Lung (tissue), 12 donors: Measurements from ENCODE around the gene ZNF619. TPM values are rescaled to one million over a fixed set of nuclear protein-coding genes. Genes with fewer than 3 reads are reported as not detected.
"Not testable (repeated sequence)": the region's sequence is repeated elsewhere in the genome, so short reads cannot be mapped to it uniquely, and the experiment has no call there.

Experiments used
- ATAC-seq: fragments of 200-7000 bp; cut with Tn5 transposase; one replicate; pipeline ENCODE4 v1.9.1; 2020; ENCODE audit warnings: moderate number of reproducible peaks; ENCODE audit not compliant: insufficient read depth, low FRiP score
- DNase-seq, 3 donors: peaks; one replicate each; pipeline ENCODE4 v3.0.0-alpha.2; 2013 to 2017
- H3K27ac ChIP-seq, 2 donors: one replicate each; pipeline ENCODE4 v1.5.1; 2013; ENCODE audit warnings: mild to moderate bottlenecking in 2 of 2, moderate library complexity in 2 of 2, control low read depth in 1 of 2, inconsistent platforms in 1 of 2, low read depth in 1 of 2, low read length in 1 of 2
- H3K27me3 ChIP-seq, 3 donors: one replicate each; pipeline ENCODE4 v1.5.1; 2013; ENCODE audit warnings: low read length in 2 of 3; ENCODE audit not compliant: control insufficient read depth in 3 of 3, insufficient read depth in 3 of 3
- H3K36me3 ChIP-seq, 4 donors: one replicate each; pipeline ENCODE4 v1.5.1; 2013; ENCODE audit warnings: low read length in 4 of 4, mild to moderate bottlenecking in 1 of 4, moderate library complexity in 1 of 4; ENCODE audit not compliant: control insufficient read depth in 4 of 4, insufficient read depth in 4 of 4
- H3K4me1 ChIP-seq, 5 donors: one replicate each; pipeline ENCODE4 v1.5.1; 2013; ENCODE audit warnings: low read length in 5 of 5, mild to moderate bottlenecking in 2 of 5, moderate library complexity in 1 of 5; ENCODE audit not compliant: control insufficient read depth in 5 of 5, insufficient read depth in 5 of 5
- H3K4me3 ChIP-seq: one replicate; pipeline ENCODE4 v1.5.1; 2013; ENCODE audit warnings: mild to moderate bottlenecking, control low read depth, moderate library complexity
- H3K9ac ChIP-seq, 2 donors: one replicate each; pipeline ENCODE4 v1.5.1; 2013; ENCODE audit warnings: low read length in 2 of 2, control low read depth in 1 of 2; ENCODE audit not compliant: insufficient read depth in 1 of 2
- H3K9me3 ChIP-seq, 4 donors: one replicate each; pipeline ENCODE4 v1.5.1; 2013; ENCODE audit warnings: low read length in 3 of 4, mild to moderate bottlenecking in 1 of 4, moderate library complexity in 1 of 4; ENCODE audit not compliant: control insufficient read depth in 4 of 4, insufficient read depth in 3 of 4
- CTCF ChIP-seq: IDR thresholded peaks from 2 replicates; pipeline ENCODE4 v1.5.1; 2012; ENCODE audit warnings: mild to moderate bottlenecking; ENCODE audit errors: control extremely low read depth, extremely low read depth
- WGBS, 2 donors: extraction: QIAGEN DNeasy Blood & Tissue Kit; methylation state at CpG; one replicate each; pipeline ENCODE4 v1.1.7; 2013; 5-methylcytosine and 5-hydroxymethylcytosine counted together
- polyA plus RNA-seq, 2 donors: library from polyadenylated mRNA; stranded (reverse); fragments of 200-250 nt; gene quantifications; one replicate each; pipeline ENCODE4 v1.2.1, GENCODE V29; 2013
- total RNA-seq, 2 donors: library from RNA; depleted of rRNA in 1 of 2; stranded (reverse); fragments of >200 nt in 1 of 2; gene quantifications; one replicate each; pipeline ENCODE4 v1.2.1, GENCODE V29; 2014 to 2021
- donor health status: control.
- donor health status: control.
- donor health status: Bipolar disorder and iron deficiency.
- donor health status: healthy.
- donor health status: DM: yes; HTN: yes; CAD: no.

Gene ZNF619
- total and polyA plus RNA-seq, 4 donors, result 0.96 to 10.0 (median 5.0) TPM

- Histone ChIP-seq H3K36me3 (peaks cover 14 to 31% (median 17%) of the 10 kb centered on the region in 4 donors), H3K4me3 (peak within 1 kb of the TSS; percentile 83), H3K4me1 (peaks cover 10 to 25% (median 11%) of the 10 kb centered on the region in 5 donors), H3K9me3 (no peaks in the 10 kb centered on the region), H3K27ac (peak within 1 kb of the TSS; percentile 95 to 96), H3K9ac (peak within 1 kb of the TSS; percentile 92 to 99), H3K27me3 (no peaks in the 10 kb centered on the region)
- WGBS, 2 donors, result 1% methylated on average over 76 to 79 of the region's 79 CpGs
- DNase-seq, result peak; percentile 97 to 99 (median 97)
- TF ChIP-seq CTCF, result no peak
- ATAC-seq, result peak; percentile 92
These were observed 19.7 kb upstream of the ZNF619 start, which contains the start of gene RPL14 for GRCh38 chr3:40456940-40457823. Gene RPL14, plus strand, starts transcription at chr3:40457339. Its CDS starts 133 bp downstream, at chr3:40457472.

- H3K9me3 ChIP-seq, result no peaks in the 10 kb centered on the region
- ATAC-seq (no peak), DNase-seq (no peak)
- peaks cover 7 to 20% (median 10%) of the 10 kb centered on the region in 5 donors for H3K4me1 ChIP-seq
- H3K9ac ChIP-seq, result peak overlapping the region; percentile 84 to 92
- no peak for TF ChIP-seq CTCF
- H3K27ac ChIP-seq, result peak overlapping the region in 1 of 2 donors; percentile 34
- 89 to 94% methylated on average over 4 of the region's 4 CpGs for WGBS, 2 donors
- no peak overlapping the region for H3K4me3 ChIP-seq
- H3K36me3 ChIP-seq, result peaks cover 15 to 38% (median 19%) of the 10 kb centered on the region in 4 donors
- H3K27me3 ChIP-seq, result no peaks in the 10 kb centered on the region
These were observed 18.4 kb upstream of the ZNF619 start for GRCh38 chr3:40458473-40458872.

- not testable (repeated sequence) for H3K27me3 ChIP-seq, H3K4me3 ChIP-seq, H3K9ac ChIP-seq, H3K9me3 ChIP-seq, DNase-seq, ATAC-seq, H3K27ac ChIP-seq
- H3K36me3 ChIP-seq, result peaks cover 23 to 44% (median 27%) of the 10 kb centered on the region in 4 donors
- 74 to 79% methylated on average over 6 of the region's 6 CpGs for WGBS, 2 donors
- H3K4me1 ChIP-seq, result peaks cover 7 to 13% (median 9%) of the 10 kb centered on the region in 5 donors
These were observed 16.4 kb upstream of the ZNF619 start for GRCh38 chr3:40460481-40460880.

GRCh38 chr3:40461161-40461560 is 15.8 kb upstream of the ZNF619 start:
- TF ChIP-seq CTCF, result no peak
- Histone ChIP-seq H3K36me3 (peaks cover 23 to 44% (median 27%) of the 10 kb centered on the region in 4 donors), H3K27me3 (no peaks in the 10 kb centered on the region), H3K27ac (no peak overlapping the region), H3K9me3 (no peaks in the 10 kb centered on the region), H3K9ac (no peak overlapping the region), H3K4me3 (no peak overlapping the region), H3K4me1 (peaks cover 7 to 13% (median 9%) of the 10 kb centered on the region in 5 donors)
- DNase-seq (no peak), ATAC-seq (no peak)
- 54 to 57% methylated on average over 3 of the region's 3 CpGs for WGBS, 2 donors

- H3K27ac ChIP-seq, H3K9ac ChIP-seq, H3K27me3 ChIP-seq, DNase-seq, ATAC-seq, H3K4me3 ChIP-seq, H3K9me3 ChIP-seq: not testable (repeated sequence)
- H3K4me1 ChIP-seq, result peaks cover 6 to 12% (median 7%) of the 10 kb centered on the region in 5 donors
- 98% methylated on average over 7 of the region's 7 CpGs for WGBS, 2 donors
- peaks cover 18 to 44% (median 28%) of the 10 kb centered on the region in 4 donors for H3K36me3 ChIP-seq
These were observed 14.1 kb upstream of the ZNF619 start for GRCh38 chr3:40462838-40463237.
